Erythroblast (primary cell): ENCODE measurements around the gene DIO3.
"Not testable (repeated sequence)": the region's sequence is repeated elsewhere in the genome, so short reads cannot be mapped to it uniquely, and the experiment has no call there.

Experiments
- DNase-seq, 2 experiments: peaks; one replicate each; lab custom pipeline; 2025; lab: John Stamatoyannopoulos, UW
- GATA1 ChIP-seq: IDR thresholded peaks from 2 replicates; pipeline ENCODE4 v1.6.1; 2011; ENCODE audit warnings: low read depth, mild to moderate bottlenecking, control low read depth, low read length, moderate library complexity
- POLR2A ChIP-seq: IDR thresholded peaks from 2 replicates; pipeline ENCODE4 v1.6.1; 2011; ENCODE audit warnings: mild to moderate bottlenecking, low read length

The DIO3 gene

GRCh38 chr14:101559624-101560533 lies 1.4 kb upstream of the DIO3 start:
- no peak for DNase-seq
- TF ChIP-seq GATA1: no peak
- no peak for TF ChIP-seq POLR2A

DNA sequence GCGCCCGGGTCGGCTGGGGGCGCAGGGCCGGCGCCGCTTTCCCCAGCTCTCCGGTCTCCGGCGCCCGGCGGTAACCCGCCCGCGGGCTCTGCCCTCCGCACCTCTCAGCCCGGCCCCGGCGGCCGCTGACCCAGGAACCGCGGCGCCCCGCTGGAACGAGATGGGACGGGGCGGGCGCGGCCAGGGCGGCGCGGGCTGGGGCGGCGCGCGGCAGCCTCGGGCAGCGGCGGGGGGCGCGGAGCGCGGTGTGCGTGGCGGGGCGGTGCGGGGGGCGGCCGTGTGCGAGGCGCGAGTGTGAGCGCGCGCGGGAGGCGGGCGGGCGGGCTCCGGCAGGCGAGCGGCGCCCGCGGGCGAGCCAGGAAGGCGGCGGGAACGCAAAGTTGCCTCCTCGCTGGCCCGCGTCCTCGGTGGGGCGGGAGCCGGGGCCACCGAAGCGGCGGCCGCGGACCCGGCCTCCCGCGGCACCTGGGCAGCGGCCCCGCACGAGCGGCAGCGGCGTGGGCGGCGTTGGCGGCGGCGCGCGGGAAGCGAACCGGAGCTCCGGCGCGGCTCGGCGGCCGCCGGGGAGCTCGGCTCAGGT lies 671 bp upstream of the DIO3 start:
- TF ChIP-seq GATA1 (no peak), POLR2A (no peak)
- DNase-seq: no peak

- no peak for TF ChIP-seq POLR2A
- DNase-seq: no peak
Observed at GRCh38 chr14:101561897-101562490, 699 bp downstream of the DIO3 start.

DNA sequence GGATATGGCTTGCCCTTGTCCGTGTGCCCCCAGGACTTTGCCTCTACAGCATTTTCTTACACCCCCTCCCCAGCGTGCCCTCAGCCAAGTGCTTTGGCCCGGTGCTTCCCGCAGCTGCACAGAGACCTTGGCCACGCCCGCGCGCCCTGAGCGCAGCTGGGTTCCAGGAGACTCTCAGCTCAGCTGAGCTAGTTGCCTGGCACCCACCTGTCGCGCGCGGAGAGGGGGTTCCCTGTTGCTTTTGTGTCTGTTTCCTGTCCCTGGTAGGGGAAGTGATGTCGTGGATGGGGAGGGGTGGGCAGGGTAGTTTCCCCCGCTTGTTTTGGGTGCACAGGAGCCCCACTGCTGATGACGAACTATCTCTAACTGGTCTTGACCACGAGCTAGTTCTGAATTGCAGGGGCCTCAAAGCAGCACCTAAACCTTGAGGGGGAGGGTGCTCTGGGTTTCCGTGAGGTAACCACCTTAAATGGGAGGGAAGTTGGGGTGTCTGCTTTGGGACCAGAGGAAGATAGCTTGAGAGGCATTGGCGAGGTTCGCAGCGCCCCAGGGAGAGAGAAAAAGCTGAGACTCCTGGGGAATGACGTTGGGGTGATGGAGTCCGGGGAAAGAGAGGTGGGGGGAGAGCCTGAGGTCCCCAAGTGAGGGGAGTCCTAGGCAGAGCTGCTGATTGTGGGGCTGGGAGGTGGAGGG lies 1.5 kb downstream of the DIO3 start:
- TF ChIP-seq POLR2A (no peak), GATA1 (no peak)
- no peak for DNase-seq

GRCh38 chr14:101563352-101563653 lies 2.0 kb downstream of the DIO3 start:
- DNase-seq: no peak
- TF ChIP-seq POLR2A (no peak), GATA1 (no peak)

- no peak for TF ChIP-seq POLR2A
- DNase-seq: no peak
Observed at GRCh38 chr14:101563654-101564443, 2.6 kb downstream of the DIO3 start.

GRCh38 chr14:101564444-101564776 lies 3.1 kb downstream of the DIO3 start:
- no peak for DNase-seq
- TF ChIP-seq POLR2A: no peak
- TF ChIP-seq GATA1: no peak

DNA sequence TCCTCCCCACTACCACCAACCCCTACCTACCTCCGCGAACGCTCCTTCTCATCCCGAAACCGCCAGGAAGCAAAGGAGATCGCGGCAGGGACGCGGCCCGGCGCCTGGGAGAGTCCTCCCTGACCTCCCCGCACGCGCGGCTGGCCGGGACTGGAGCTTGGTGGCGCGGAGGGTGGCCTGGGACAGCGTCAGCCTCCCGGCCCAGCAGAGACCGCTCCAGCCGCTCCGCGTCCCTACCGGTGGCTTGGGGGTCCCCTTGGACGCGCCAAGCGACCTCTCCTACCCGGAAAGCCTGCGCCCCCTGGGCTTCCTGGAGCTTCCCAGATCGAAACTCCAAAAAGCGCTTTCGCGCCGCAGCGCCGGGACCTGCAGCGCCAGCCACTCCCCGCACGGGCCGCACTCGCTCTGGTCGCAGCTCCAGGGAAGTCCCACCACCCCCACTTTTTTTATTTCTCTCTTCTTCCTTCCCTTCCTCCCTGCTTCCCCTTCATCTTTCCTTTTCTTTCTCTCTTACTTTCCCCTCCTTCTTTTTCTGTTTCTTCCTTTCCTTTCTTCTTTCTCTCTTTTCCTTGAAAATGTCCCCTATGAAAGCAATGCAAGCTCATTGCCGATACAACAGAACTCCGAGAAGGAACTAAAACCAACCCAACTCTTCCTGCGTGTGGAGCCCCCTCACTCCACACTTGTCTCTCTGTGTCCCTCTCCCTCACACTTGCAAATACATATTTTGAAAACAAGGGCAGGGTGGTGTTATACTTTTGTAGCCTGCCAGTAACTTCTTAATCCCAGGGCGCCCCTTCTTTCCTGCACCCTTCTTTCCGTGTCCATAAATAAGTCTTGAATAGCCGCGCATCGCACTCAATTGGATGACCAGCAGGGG lies 3.8 kb downstream of the DIO3 start:
- DNase-seq: no peak
- TF ChIP-seq POLR2A (no peak), GATA1 (no peak)

- no peak for TF ChIP-seq GATA1
- no peak for TF ChIP-seq POLR2A
- DNase-seq: no peak
Observed at GRCh38 chr14:101567252-101567651, 6.0 kb downstream of the DIO3 start.

- TF ChIP-seq GATA1: no peak
- no peak for DNase-seq
Observed at GRCh38 chr14:101571004-101571403, 9.7 kb downstream of the DIO3 start.

DNA sequence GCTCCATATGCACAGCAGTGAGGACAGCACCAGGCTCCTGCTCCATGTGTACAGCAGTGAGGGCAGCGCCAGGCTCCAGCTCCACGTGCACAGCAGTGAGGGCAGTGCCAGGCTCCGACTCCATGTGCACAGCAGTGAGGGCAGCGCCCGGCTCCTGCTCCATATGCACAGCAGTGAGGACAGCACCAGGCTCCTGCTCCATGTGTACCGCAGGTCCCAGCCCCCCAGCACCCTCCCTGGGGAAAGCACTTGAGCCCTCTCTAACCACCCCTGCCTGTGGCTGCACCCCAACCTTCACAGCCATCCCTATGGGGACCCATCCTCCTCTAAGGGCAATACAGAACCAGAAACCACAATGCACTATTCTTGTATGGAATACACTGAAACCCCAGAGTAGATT lies 11.2 kb downstream of the DIO3 start:
- DNase-seq: not testable (repeated sequence)

DNA sequence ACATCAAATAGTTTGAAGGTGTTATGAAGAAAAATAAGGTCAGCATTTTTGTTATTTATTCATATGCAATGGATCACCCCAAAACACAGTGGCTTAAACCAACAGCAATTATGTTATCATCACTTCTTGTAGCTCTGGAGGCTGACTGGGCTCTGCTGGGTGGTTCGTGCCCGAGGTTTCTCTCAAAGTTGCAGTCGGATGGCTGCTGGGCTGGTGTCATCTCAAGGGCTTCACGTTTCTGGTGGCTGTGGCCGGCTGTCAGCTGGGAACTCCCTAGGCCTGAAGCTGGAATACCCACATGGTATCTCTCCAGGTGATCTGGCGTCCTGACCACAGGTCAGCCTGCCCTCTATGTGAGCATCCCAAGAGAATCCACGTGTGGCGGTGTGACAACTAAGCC lies 12.0 kb downstream of the DIO3 start:
- no peak for DNase-seq

DNA sequence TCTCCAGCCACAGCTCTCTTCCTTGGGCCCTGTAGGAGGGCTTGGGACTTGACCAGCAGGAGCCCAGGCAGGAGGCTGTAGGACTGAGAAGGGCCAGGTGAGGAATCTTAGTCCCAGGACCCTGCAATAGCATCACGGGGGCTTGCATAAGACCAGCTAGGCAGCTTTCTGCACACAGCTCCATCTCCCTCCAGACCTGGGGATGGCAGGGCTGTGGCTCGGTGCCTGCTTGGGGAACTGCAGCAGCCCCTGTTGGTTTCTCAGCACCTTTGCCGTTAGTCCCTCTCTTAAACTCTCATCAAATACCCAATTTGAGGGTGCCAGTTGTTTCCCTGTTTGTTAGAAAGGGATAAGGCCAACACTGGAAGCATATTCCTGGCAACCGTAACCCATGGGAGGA lies 14.3 kb downstream of the DIO3 start:
- TF ChIP-seq GATA1 (no peak), POLR2A (no peak)
- DNase-seq: no peak

More for the DNA sequence above, 12.0 kb downstream of the DIO3 start:
- TF ChIP-seq GATA1: no peak
- no peak for TF ChIP-seq POLR2A

- TF ChIP-seq POLR2A (no peak), GATA1 (no peak)
- DNase-seq: no peak
Observed at GRCh38 chr14:101577221-101577909, 16.1 kb downstream of the DIO3 start.
